ENCODE measurements around the gene PRKAR1A. TPM values are rescaled to one million over a fixed set of nuclear protein-coding genes. Genes with fewer than 3 reads are reported as not detected.

The PRKAR1A gene
- total RNA-seq, 2 experiments from 2014 or later: 158 to 332 TPM

DNA sequence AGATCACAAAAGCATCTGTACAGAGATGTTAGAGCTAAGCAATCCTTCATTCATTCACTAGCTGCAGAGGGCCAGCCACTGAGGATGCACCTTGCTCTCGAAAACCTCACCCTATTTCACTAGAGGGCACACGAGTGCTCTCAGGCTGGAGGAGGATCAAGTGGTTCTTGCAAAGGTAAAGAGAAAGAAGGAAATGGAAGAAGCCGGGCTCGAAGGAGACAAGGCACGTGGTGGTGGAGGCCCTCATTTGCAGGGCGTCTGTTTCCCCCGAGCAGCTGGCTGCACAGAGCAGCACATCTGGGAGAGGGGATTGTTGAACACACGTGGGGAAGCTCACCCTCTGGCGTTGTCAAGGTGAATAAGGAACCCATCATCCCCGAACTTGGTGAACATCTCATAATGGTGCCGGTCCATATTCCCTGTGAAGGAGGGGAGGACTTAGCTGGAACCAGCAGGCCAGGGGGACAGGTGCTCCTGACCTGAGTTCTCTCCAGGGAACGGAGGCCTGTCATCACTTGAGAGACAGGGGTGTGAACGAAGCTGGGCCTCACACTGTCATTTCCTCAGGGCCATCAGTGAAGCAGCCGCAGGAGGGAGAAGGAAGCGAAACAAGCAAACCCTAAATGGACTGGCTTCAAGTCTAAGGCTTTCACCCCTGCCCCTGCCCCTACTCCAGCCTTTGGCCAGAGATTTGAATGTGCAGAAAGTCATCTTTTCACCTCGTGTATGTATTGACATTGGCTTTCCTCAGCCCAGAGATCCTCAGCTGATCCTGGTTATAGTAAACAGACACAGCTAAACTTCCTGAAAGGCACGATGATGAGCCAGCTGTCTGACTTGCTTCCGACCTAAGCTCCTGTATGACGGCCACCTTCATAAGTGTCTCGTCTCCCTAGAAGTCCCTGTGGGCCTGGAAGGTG is 27.6 kb downstream of the PRKAR1A start:
- no peaks in the 10 kb centered on the region for H4K20me1 ChIP-seq (ENCODE audit: insufficient read depth, low read length)
- no peak overlapping the region for H3K4me3 ChIP-seq (ENCODE audit: low read depth, low read length, poor library complexity, severe bottlenecking)
- DNase-seq (ENCODE audit: low spot score): peak; percentile 81
- peak overlapping the region; percentile 44 for H3K4me2 ChIP-seq (ENCODE audit: low read length)
- H3K4me1 ChIP-seq (ENCODE audit: insufficient read depth, low read length, poor library complexity, severe bottlenecking): peaks cover 18% of the 10 kb centered on the region
- peak overlapping the region; percentile 33 for H3K27ac ChIP-seq (ENCODE audit: low read depth, low read length, poor library complexity, severe bottlenecking)
- POLR2A ChIA-PET: interaction anchor here (0.6 to 1.2 kb wide), 5 partner anchors 9 to 842 kb away, joined by 3 to 8 read pairs (median 4); no protein-coding TSS in a partner anchor
- peak overlapping the region; percentile 36; the same call in 1 of the 2 replicates for H2AFZ ChIP-seq (ENCODE audit: low read length)
- no peaks in the 10 kb centered on the region for H3K79me2 ChIP-seq (ENCODE audit: insufficient read depth, low read depth, low read length)
- BruUV-seq (replicated peaks): no TSS peak
- TF ChIP-seq, protein P1, sequence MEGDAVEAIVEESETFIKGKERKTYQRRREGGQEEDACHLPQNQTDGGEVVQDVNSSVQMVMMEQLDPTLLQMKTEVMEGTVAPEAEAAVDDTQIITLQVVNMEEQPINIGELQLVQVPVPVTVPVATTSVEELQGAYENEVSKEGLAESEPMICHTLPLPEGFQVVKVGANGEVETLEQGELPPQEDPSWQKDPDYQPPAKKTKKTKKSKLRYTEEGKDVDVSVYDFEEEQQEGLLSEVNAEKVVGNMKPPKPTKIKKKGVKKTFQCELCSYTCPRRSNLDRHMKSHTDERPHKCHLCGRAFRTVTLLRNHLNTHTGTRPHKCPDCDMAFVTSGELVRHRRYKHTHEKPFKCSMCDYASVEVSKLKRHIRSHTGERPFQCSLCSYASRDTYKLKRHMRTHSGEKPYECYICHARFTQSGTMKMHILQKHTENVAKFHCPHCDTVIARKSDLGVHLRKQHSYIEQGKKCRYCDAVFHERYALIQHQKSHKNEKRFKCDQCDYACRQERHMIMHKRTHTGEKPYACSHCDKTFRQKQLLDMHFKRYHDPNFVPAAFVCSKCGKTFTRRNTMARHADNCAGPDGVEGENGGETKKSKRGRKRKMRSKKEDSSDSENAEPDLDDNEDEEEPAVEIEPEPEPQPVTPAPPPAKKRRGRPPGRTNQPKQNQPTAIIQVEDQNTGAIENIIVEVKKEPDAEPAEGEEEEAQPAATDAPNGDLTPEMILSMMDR (conservative IDR thresholded peaks at IDR 0.05; ENCODE audit: low read length): peak; percentile 86
- no peak for TF ChIP-seq EZH2phosphoT487 (IDR thresholded peaks at IDR 0.05; ENCODE audit: borderline replicate concordance, low read depth, low read length)
- CTCF ChIA-PET (ENCODE audit: unreplicated experiment): interaction anchor here (0.8 to 1.1 kb wide), 2 partner anchors 23 to 74 kb away, joined by 4 to 5 read pairs; no protein-coding TSS in a partner anchor
- peaks cover 34% of the 10 kb centered on the region for H3K36me3 ChIP-seq (ENCODE audit: insufficient read depth, low read length)
- intact Hi-C loops (cut with micrococcal nuclease; ENCODE audit: unreplicated experiment): loop anchor here (1.0 to 2.0 kb wide), 2 partner anchors 74 to 221 kb away; no protein-coding TSS in a partner anchor
- H3K9me3 ChIP-seq (ENCODE audit: low read length): no peaks in the 10 kb centered on the region
- no peaks in the 10 kb centered on the region for H3K9me2 ChIP-seq (ENCODE audit: insufficient read depth, low read length)

DNA sequence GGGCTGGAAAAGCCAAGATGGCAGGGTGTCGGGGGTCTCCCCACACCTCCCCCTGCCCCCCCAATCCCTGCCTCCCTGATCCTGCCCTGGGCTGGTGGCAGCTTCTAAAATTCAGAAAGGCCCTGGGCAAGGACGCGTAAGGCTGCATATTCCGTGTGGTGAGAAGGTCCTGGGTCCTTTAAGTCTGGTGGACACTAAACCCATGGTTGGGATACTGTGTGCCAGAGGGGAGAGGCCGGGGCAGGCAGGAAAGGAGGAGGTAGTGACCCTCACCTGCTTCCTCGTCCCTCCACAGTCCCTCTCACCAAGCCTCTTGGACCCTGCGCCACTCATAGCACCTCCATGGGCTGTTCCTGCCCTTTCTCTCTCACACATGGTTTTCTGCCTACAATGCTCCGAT is 28.8 kb downstream of the PRKAR1A start:
- no peak for TF ChIP-seq EZH2phosphoT487 (IDR thresholded peaks at IDR 0.05; ENCODE audit: borderline replicate concordance, low read depth, low read length)
- TF ChIP-seq, protein P1 (conservative IDR thresholded peaks at IDR 0.05; ENCODE audit: low read length): no peak
- H3K4me1 ChIP-seq (ENCODE audit: insufficient read depth, low read length, poor library complexity, severe bottlenecking): peaks cover 18% of the 10 kb centered on the region
- no peak overlapping the region for H2AFZ ChIP-seq (ENCODE audit: low read length)
- BruUV-seq (replicated peaks): no TSS peak
- no peak for DNase-seq (ENCODE audit: low spot score)
- CTCF ChIA-PET (ENCODE audit: unreplicated experiment): no interaction called here
- no peak overlapping the region for H3K4me2 ChIP-seq (ENCODE audit: low read length)
- no peaks in the 10 kb centered on the region for H3K79me2 ChIP-seq (ENCODE audit: insufficient read depth, low read depth, low read length)
- POLR2A ChIA-PET: interaction anchor here (0.7 kb wide), 1 partner anchor 254 kb away, joined by 5 read pairs; no protein-coding TSS in a partner anchor
- H3K4me3 ChIP-seq (ENCODE audit: low read depth, low read length, poor library complexity, severe bottlenecking): no peak overlapping the region
- H4K20me1 ChIP-seq (ENCODE audit: insufficient read depth, low read length): no peaks in the 10 kb centered on the region
- peaks cover 22% of the 10 kb centered on the region; the same call in 1 of the 2 replicates for H3K36me3 ChIP-seq (ENCODE audit: insufficient read depth, low read length)
- no peaks in the 10 kb centered on the region for H3K9me2 ChIP-seq (ENCODE audit: insufficient read depth, low read length)
- no peak overlapping the region for H3K27ac ChIP-seq (ENCODE audit: low read depth, low read length, poor library complexity, severe bottlenecking)
- intact Hi-C loops (cut with micrococcal nuclease; ENCODE audit: unreplicated experiment): loop anchor here (2.0 kb wide), 1 partner anchor 220 kb away; no protein-coding TSS in a partner anchor
- no peaks in the 10 kb centered on the region for H3K9me3 ChIP-seq (ENCODE audit: low read length)

Data from OCI-LY7 (cell line).